Measurements from ENCODE around the gene NBAS.

Gene NBAS

GRCh38 chr2:15369129-15369528 is 192.0 kb downstream of the NBAS start:
- DNase-seq (ENCODE audit: low read depth in 2 of 3, low spot score in 2 of 3), result no peak

GRCh38 chr2:15367715-15368114 is 193.4 kb downstream of the NBAS start:
- no peak for DNase-seq (ENCODE audit: low read depth in 2 of 3, low spot score in 2 of 3)

GRCh38 chr2:15367205-15367604 is 193.9 kb downstream of the NBAS start:
- no peak for DNase-seq (ENCODE audit: low read depth in 2 of 3, low spot score in 2 of 3)

- DNase-seq (ENCODE audit: low read depth in 2 of 3, low spot score in 2 of 3), result no peak
These were observed 195.7 kb downstream of the NBAS start for GRCh38 chr2:15365411-15365810.

GRCh38 chr2:15364561-15364960 is 196.6 kb downstream of the NBAS start:
- DNase-seq (ENCODE audit: low read depth in 2 of 3, low spot score in 2 of 3), result no peak

- no peak for DNase-seq (ENCODE audit: low read depth in 2 of 3, low spot score in 2 of 3)
These were observed 197.4 kb downstream of the NBAS start for GRCh38 chr2:15363734-15364133.

GRCh38 chr2:15363142-15363541 is 198.0 kb downstream of the NBAS start:
- no peak for DNase-seq (ENCODE audit: low read depth in 2 of 3, low spot score in 2 of 3)

- DNase-seq (ENCODE audit: low read depth in 2 of 3, low spot score in 2 of 3), result no peak
These were observed 201.2 kb downstream of the NBAS start for GRCh38 chr2:15359716-15360531.

- DNase-seq (ENCODE audit: low read depth in 2 of 3, low spot score in 2 of 3), result no peak
These were observed 203.2 kb downstream of the NBAS start for GRCh38 chr2:15357922-15358321.

- DNase-seq (ENCODE audit: low read depth in 2 of 3, low spot score in 2 of 3), result no peak
These were observed 203.9 kb downstream of the NBAS start for GRCh38 chr2:15357186-15357585.

- no peak for DNase-seq (ENCODE audit: low read depth in 2 of 3, low spot score in 2 of 3)
These were observed 205.7 kb downstream of the NBAS start for GRCh38 chr2:15355386-15355785.

GRCh38 chr2:15354596-15355366 is 206.4 kb downstream of the NBAS start:
- DNase-seq (ENCODE audit: low read depth in 2 of 3, low spot score in 2 of 3), result no peak

- DNase-seq (ENCODE audit: low read depth in 2 of 3, low spot score in 2 of 3), result no peak
These were observed 208.8 kb downstream of the NBAS start for GRCh38 chr2:15352363-15352762.

GRCh38 chr2:15348636-15349035 is 212.5 kb downstream of the NBAS start:
- DNase-seq (ENCODE audit: low read depth in 2 of 3, low spot score in 2 of 3), result no peak

GRCh38 chr2:15348045-15348444 is 213.1 kb downstream of the NBAS start:
- no peak for DNase-seq (ENCODE audit: low read depth in 2 of 3, low spot score in 2 of 3)

- DNase-seq (ENCODE audit: low read depth in 2 of 3, low spot score in 2 of 3), result no peak
These were observed 214.5 kb downstream of the NBAS start for GRCh38 chr2:15346624-15347023.

GRCh38 chr2:15337996-15338666 is 223.0 kb downstream of the NBAS start:
- no peak for DNase-seq (ENCODE audit: low read depth in 2 of 3, low spot score in 2 of 3)

GRCh38 chr2:15334644-15335326 is 226.3 kb downstream of the NBAS start:
- DNase-seq (ENCODE audit: low read depth in 2 of 3, low spot score in 2 of 3), result no peak

GRCh38 chr2:15331787-15332186 is 229.3 kb downstream of the NBAS start:
- DNase-seq (ENCODE audit: low read depth in 2 of 3, low spot score in 2 of 3), result no peak

- no peak for DNase-seq (ENCODE audit: low read depth in 2 of 3, low spot score in 2 of 3)
These were observed 235.8 kb downstream of the NBAS start for GRCh38 chr2:15325296-15325695.

GRCh38 chr2:15323227-15323626 is 237.9 kb downstream of the NBAS start:
- no peak for DNase-seq (ENCODE audit: low read depth in 2 of 3, low spot score in 2 of 3)
